GM12878 (cell line): ENCODE data around the gene ACSS1. TPM values are rescaled to one million over a fixed set of nuclear protein-coding genes. Genes with fewer than 3 reads are reported as not detected.

Source experiments
- ATAC-seq: fragments of 200-7000 bp; cut with Tn5 transposase; 3 replicates; pipeline ENCODE4 v1.9.1; 2020; ENCODE audit warnings: mild to moderate bottlenecking, moderate library complexity
- BruUV-seq: library from RNA; stranded (reverse); fragments of 400-500 nt; replicated peaks from 2 replicates; lab custom pipeline; 2021; lab: Mats Ljungman, UMichigan
- CTCF ChIA-PET: fragments of 300-600 bp; sonication (Branson Sonifier 250); formaldehyde crosslinking; extraction: SDS; loops from one replicate; lab custom pipeline; 2021; ENCODE audit warnings: inconsistent platforms; lab: Yijun Ruan, JAX
- POLR2A ChIA-PET: fragments of 350-600 bp; formaldehyde crosslinking; extraction: SDS; loops from one replicate; lab custom pipeline; 2021; ENCODE audit warnings: inconsistent platforms; lab: Charles Lee
- RAD21 ChIA-PET: fragments of 300-600 bp; sonication (Branson Sonifier 250); formaldehyde crosslinking; loops from one replicate; lab custom pipeline; 2023; ENCODE audit warnings: antibody characterized with exemption; ENCODE audit not compliant: unreplicated experiment; lab: Charles Lee
- SMC1A ChIA-PET: fragments of 300-600 bp; sonication (Branson Sonifier 250); formaldehyde crosslinking; loops from one replicate; lab custom pipeline; 2023; ENCODE audit not compliant: unreplicated experiment, uncharacterized antibody; lab: Charles Lee
- DNase-seq: peaks from one replicate; pipeline ENCODE4 v3.0.0-alpha.2; 2011; ENCODE audit warnings: low read depth, low spot score
- FAIRE-seq: peaks from 3 replicates; lab custom pipeline; 2011; peaks lifted over from hg19 to GRCh38; lab: Jason Lieb, UNC
- H2AFZ ChIP-seq: 2 replicates; pipeline ENCODE4 v1.6.0; 2011; ENCODE audit warnings: low read depth, low read length, control low read depth; ENCODE audit not compliant: control insufficient read depth
- H3K27ac ChIP-seq: 2 replicates; pipeline ENCODE4 v1.5.1; 2011; ENCODE audit warnings: control low read depth; ENCODE audit not compliant: control insufficient read depth, insufficient read depth
- H3K27me3 ChIP-seq, 2 experiments: replicated peaks in 1 of 2; 2 replicates each; pipeline versions ENCODE4 v1.6.0 to v1.6.1; 2011; ENCODE audit warnings: low read length in 1 of 2; ENCODE audit not compliant: control insufficient read depth in 2 of 2, insufficient read depth in 2 of 2
- H3K36me3 ChIP-seq, 2 experiments: 2 replicates each; pipeline ENCODE4 v1.5.1; 2011; ENCODE audit warnings: low read length in 1 of 2; ENCODE audit not compliant: control insufficient read depth in 2 of 2, insufficient read depth in 2 of 2
- H3K4me1 ChIP-seq: 2 replicates; pipeline ENCODE4 v1.6.1; 2011; ENCODE audit warnings: mild to moderate bottlenecking, low read length, moderate library complexity, mixed read lengths; ENCODE audit not compliant: control insufficient read depth, insufficient read depth
- H3K4me2 ChIP-seq: 2 replicates; pipeline ENCODE4 v1.6.0; 2011; ENCODE audit warnings: control low read depth; ENCODE audit not compliant: control insufficient read depth, insufficient read depth
- H3K4me3 ChIP-seq: fragments of 200-600 bp; sonication (generic); 2 replicates; pipeline ENCODE4 v1.5.1; 2016
- H3K79me2 ChIP-seq: 2 replicates; pipeline ENCODE4 v1.6.0; 2011; ENCODE audit warnings: low read length; ENCODE audit not compliant: control insufficient read depth, insufficient read depth
- H3K9ac ChIP-seq: 2 replicates; pipeline ENCODE4 v1.8.0; 2011; ENCODE audit warnings: low read length, control low read depth, mixed read lengths; ENCODE audit not compliant: control insufficient read depth, insufficient read depth
- H3K9me3 ChIP-seq: replicated peaks from 3 replicates; pipeline ENCODE4 v1.5.1; 2011; ENCODE audit warnings: mild to moderate bottlenecking, low read length; ENCODE audit not compliant: control insufficient read depth, insufficient read depth
- H4K20me1 ChIP-seq: 2 replicates; pipeline ENCODE4 v1.6.0; 2011; ENCODE audit not compliant: control insufficient read depth, insufficient read depth
- ETV6 ChIP-seq, 2 experiments: fragments of 450-650 bp in 1 of 2; IDR thresholded peaks in 1 of 2; conservative IDR thresholded peaks in 1 of 2; 2 replicates each; pipeline ENCODE4 v1.6.1; 2014; ENCODE audit warnings: antibody characterized with exemption in 1 of 2, borderline replicate concordance in 1 of 2, low read depth in 1 of 2, mild to moderate bottlenecking in 1 of 2, moderate library complexity in 1 of 2
- EZH2 ChIP-seq: IDR thresholded peaks from 2 replicates; pipeline ENCODE4 v1.6.1; 2012; ENCODE audit warnings: low read depth, mild to moderate bottlenecking, control low read depth, inconsistent platforms, low read length, borderline replicate concordance; ENCODE audit not compliant: control insufficient read depth
- IKZF2 ChIP-seq, 2 experiments: fragments of 450-650 bp; IDR thresholded peaks; 2 replicates each; pipeline ENCODE4 v1.6.1; 2017; ENCODE audit warnings: mild to moderate bottlenecking in 2 of 2, moderate library complexity in 2 of 2
- RAD51 ChIP-seq: fragments of 450-650 bp; IDR thresholded peaks from 2 replicates; pipeline ENCODE4 v1.6.1; 2016; ENCODE audit warnings: moderate library complexity, mild to moderate bottlenecking, inconsistent platforms
- RCOR1 ChIP-seq: conservative IDR thresholded peaks from 2 replicates; pipeline ENCODE4 v1.6.1; 2012; ENCODE audit warnings: low read depth, low read length, improper control_type of control experiment
- RFX5 ChIP-seq: IDR thresholded peaks from 2 replicates; pipeline ENCODE4 v1.6.1; 2011; ENCODE audit warnings: low read depth, low read length, improper control_type of control experiment
- SREBF2 ChIP-seq: IDR thresholded peaks from 2 replicates; pipeline ENCODE4 v1.6.1; 2012; ENCODE audit warnings: mild to moderate bottlenecking, low read length
- TCF3 ChIP-seq: IDR thresholded peaks from 2 replicates; pipeline ENCODE4 v1.6.1; 2012; ENCODE audit warnings: low read depth, mild to moderate bottlenecking, low read length, borderline replicate concordance; ENCODE audit not compliant: insufficient read depth
- ZBED1 ChIP-seq: IDR thresholded peaks from 2 replicates; pipeline ENCODE4 v1.6.1; 2016; ENCODE audit warnings: borderline replicate concordance
- ZNF384 ChIP-seq: IDR thresholded peaks from 2 replicates; pipeline ENCODE4 v1.6.1; 2012; ENCODE audit warnings: low read depth, mild to moderate bottlenecking, low read length, improper control_type of control experiment, borderline replicate concordance
- WGBS: methylation state at CpG from one replicate; pipeline ENCODE4 v1.1.6; 2016; ENCODE audit warnings: low lambda C conversion rate; ENCODE audit not compliant: insufficient replicate concordance, insufficient coverage; ENCODE audit errors: missing lambda C conversion rate; 5-methylcytosine and 5-hydroxymethylcytosine counted together
- in situ Hi-C: fragments of 300-500 bp; cut with MboI; formaldehyde crosslinking; loops from 9 replicates; pipeline ENCODE4 v1.14.3; 2018; ENCODE audit warnings: mixed read lengths
- intact Hi-C: fragments of 100-400 bp; cut with micrococcal nuclease; formaldehyde crosslinking; loops from one replicate; pipeline ENCODE4 v1.14.2; 2022; ENCODE audit not compliant: unreplicated experiment
- polyA plus RNA-seq, 11 experiments: library from polyadenylated mRNA; depleted of rRNA in 4 of 11; unstranded in 6 of 11; stranded (reverse) in 5 of 11; fragments of >200 nt; fragmentation: Nextera tagmentation in 4 of 11; fragmentation: Illumina TruSeq in 1 of 11; extraction: Ambion mirVana in 4 of 11; extraction: Trizol in 1 of 11; gene quantifications; 1 replicate in 1 of 11; 2 replicates in 10 of 11; pipeline versions ENCODE4 v1.2.1 to v1.2.3, GENCODE V29; 2011 to 2016; ENCODE audit warnings: inconsistent platforms in 2 of 11, missing spikeins in 2 of 11, low read depth in 1 of 11
- total RNA-seq, 4 experiments: library from RNA; depleted of rRNA in 3 of 4; stranded (reverse); fragments of >200 nt in 3 of 4; fragmentation: Illumina TruSeq in 1 of 4; extraction: Trizol in 1 of 4; gene quantifications; 2 replicates each; pipeline versions ENCODE4 v1.2.1 to v1.2.3, GENCODE V29; 2013 to 2021
- TF ChIP-seq, protein P1 (sequence below): IDR thresholded peaks from 2 replicates; pipeline ENCODE4 v1.6.1; 2012; ENCODE audit warnings: mild to moderate bottlenecking, low read depth, low read length
- TF ChIP-seq, protein P2 (sequence below): fragments of 450-650 bp; IDR thresholded peaks from 2 replicates; pipeline ENCODE4 v1.6.1; 2017; ENCODE audit warnings: mild to moderate bottlenecking, low read depth, inconsistent platforms; ENCODE audit not compliant: poor library complexity, severe bottlenecking
- TF ChIP-seq, protein P3 (sequence below): fragments of 450-650 bp; conservative IDR thresholded peaks from 2 replicates; pipeline ENCODE4 v1.6.1; 2017; ENCODE audit warnings: mild to moderate bottlenecking, moderate library complexity
- TF ChIP-seq, protein P4 (sequence below): fragments of 450-650 bp; IDR thresholded peaks from 2 replicates; pipeline ENCODE4 v1.6.1; 2016; ENCODE audit warnings: mild to moderate bottlenecking

ACSS1 gene
- total and polyA plus RNA-seq, 10 of the 15 experiments (the other 5 are each of a cell fraction or from before 2014, with no cell fraction given): 1.3 to 44.9 (median 31.1) TPM

DNA sequence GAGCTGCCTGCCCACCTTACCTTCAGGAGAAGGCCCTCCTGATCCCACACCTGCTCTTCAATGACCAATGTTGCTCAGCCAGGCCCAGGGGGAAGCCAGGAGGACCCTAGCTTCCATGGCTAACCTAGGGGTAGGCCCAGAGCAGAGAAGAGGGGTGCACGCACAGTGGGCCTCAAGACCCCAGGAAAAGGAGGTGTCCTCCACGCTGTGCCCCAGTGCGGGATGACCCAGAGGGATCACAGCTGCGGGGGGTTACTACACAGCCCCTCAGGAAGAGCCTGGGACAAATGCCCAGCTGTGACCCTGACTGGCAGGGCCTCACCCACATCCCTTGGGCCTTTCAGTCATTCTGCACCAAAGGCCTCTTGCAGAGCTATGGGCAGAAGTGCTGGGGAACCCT is 33.8 kb downstream of the ACSS1 start (continued):
- TF ChIP-seq, protein P1, sequence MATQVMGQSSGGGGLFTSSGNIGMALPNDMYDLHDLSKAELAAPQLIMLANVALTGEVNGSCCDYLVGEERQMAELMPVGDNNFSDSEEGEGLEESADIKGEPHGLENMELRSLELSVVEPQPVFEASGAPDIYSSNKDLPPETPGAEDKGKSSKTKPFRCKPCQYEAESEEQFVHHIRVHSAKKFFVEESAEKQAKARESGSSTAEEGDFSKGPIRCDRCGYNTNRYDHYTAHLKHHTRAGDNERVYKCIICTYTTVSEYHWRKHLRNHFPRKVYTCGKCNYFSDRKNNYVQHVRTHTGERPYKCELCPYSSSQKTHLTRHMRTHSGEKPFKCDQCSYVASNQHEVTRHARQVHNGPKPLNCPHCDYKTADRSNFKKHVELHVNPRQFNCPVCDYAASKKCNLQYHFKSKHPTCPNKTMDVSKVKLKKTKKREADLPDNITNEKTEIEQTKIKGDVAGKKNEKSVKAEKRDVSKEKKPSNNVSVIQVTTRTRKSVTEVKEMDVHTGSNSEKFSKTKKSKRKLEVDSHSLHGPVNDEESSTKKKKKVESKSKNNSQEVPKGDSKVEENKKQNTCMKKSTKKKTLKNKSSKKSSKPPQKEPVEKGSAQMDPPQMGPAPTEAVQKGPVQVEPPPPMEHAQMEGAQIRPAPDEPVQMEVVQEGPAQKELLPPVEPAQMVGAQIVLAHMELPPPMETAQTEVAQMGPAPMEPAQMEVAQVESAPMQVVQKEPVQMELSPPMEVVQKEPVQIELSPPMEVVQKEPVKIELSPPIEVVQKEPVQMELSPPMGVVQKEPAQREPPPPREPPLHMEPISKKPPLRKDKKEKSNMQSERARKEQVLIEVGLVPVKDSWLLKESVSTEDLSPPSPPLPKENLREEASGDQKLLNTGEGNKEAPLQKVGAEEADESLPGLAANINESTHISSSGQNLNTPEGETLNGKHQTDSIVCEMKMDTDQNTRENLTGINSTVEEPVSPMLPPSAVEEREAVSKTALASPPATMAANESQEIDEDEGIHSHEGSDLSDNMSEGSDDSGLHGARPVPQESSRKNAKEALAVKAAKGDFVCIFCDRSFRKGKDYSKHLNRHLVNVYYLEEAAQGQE: no peak
- TF ChIP-seq, protein P2, sequence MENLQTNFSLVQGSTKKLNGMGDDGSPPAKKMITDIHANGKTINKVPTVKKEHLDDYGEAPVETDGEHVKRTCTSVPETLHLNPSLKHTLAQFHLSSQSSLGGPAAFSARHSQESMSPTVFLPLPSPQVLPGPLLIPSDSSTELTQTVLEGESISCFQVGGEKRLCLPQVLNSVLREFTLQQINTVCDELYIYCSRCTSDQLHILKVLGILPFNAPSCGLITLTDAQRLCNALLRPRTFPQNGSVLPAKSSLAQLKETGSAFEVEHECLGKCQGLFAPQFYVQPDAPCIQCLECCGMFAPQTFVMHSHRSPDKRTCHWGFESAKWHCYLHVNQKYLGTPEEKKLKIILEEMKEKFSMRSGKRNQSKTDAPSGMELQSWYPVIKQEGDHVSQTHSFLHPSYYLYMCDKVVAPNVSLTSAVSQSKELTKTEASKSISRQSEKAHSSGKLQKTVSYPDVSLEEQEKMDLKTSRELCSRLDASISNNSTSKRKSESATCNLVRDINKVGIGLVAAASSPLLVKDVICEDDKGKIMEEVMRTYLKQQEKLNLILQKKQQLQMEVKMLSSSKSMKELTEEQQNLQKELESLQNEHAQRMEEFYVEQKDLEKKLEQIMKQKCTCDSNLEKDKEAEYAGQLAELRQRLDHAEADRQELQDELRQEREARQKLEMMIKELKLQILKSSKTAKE: no peak
- no peak for TF ChIP-seq IKZF2 (IDR thresholded peaks at IDR 0.05)
- TF ChIP-seq SREBF2: no peak
- TF ChIP-seq ZBED1: no peak

DNA sequence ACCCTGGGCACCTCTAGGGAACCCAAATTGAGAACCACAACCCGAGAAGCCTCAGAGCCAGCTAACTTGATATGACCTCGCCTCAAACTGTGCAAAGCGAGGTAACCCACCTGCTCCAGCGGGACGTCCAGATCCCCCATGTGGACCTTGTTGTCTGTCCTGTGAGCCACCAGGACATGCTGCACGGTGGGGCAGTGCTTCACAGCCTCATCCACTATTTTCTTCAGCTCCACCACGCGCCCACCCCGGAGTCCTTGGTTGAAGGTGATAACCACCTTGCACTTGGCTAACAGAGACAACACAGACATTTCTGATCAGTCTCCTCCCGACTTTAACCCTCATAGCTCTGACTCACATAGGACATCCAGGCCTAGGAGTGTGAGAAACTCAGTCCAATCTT is 34.6 kb downstream of the ACSS1 start:
- in situ Hi-C loops (loop anchor here (5.0 kb wide), 1 partner anchor 51 kb away; no protein-coding TSS in a partner anchor), intact Hi-C loops (no loop called here)
- no peak overlapping the region for H2AFZ ChIP-seq
- CTCF ChIA-PET: no interaction called here
- BruUV-seq: no TSS peak
- no peaks in the 10 kb centered on the region for H3K4me1 ChIP-seq
- WGBS: 71% methylated on average over 10 of the region's 10 CpGs
- ATAC-seq (no peak), DNase-seq (no peak), FAIRE-seq (no peak)
- no peak overlapping the region for H3K9ac ChIP-seq
- H3K36me3 ChIP-seq: peaks cover 0 to 8% of the 10 kb centered on the region in 2 experiments; a peak in 3 of 4 replicates
- no peaks in the 10 kb centered on the region for H4K20me1 ChIP-seq
- H3K27me3 ChIP-seq: no peaks in the 10 kb centered on the region
- H3K79me2 ChIP-seq: no peaks in the 10 kb centered on the region
- no peak overlapping the region for H3K27ac ChIP-seq
- RAD21 ChIA-PET: no interaction called here
- no peak overlapping the region for H3K4me3 ChIP-seq
- SMC1A ChIA-PET: interaction anchor here (1.1 kb wide), 1 partner anchor 40 kb away, joined by 3 read pairs; no protein-coding TSS in a partner anchor
- no peaks in the 10 kb centered on the region for H3K9me3 ChIP-seq
- POLR2A ChIA-PET: no interaction called here
- H3K4me2 ChIP-seq: no peak overlapping the region
- no peak for TF ChIP-seq ZNF384
- TF ChIP-seq, protein P3, sequence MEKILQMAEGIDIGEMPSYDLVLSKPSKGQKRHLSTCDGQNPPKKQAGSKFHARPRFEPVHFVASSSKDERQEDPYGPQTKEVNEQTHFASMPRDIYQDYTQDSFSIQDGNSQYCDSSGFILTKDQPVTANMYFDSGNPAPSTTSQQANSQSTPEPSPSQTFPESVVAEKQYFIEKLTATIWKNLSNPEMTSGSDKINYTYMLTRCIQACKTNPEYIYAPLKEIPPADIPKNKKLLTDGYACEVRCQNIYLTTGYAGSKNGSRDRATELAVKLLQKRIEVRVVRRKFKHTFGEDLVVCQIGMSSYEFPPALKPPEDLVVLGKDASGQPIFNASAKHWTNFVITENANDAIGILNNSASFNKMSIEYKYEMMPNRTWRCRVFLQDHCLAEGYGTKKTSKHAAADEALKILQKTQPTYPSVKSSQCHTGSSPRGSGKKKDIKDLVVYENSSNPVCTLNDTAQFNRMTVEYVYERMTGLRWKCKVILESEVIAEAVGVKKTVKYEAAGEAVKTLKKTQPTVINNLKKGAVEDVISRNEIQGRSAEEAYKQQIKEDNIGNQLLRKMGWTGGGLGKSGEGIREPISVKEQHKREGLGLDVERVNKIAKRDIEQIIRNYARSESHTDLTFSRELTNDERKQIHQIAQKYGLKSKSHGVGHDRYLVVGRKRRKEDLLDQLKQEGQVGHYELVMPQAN: no peak
- no peak for TF ChIP-seq RCOR1
- no peak for TF ChIP-seq ETV6 (conservative IDR thresholded peaks at IDR 0.05 in 1 of 2, IDR thresholded peaks at IDR 0.05 in 1 of 2; ENCODE audit: borderline replicate concordance in 1 of 2, low read depth in 1 of 2)
- no peak for TF ChIP-seq RAD51
- TF ChIP-seq, protein P4, sequence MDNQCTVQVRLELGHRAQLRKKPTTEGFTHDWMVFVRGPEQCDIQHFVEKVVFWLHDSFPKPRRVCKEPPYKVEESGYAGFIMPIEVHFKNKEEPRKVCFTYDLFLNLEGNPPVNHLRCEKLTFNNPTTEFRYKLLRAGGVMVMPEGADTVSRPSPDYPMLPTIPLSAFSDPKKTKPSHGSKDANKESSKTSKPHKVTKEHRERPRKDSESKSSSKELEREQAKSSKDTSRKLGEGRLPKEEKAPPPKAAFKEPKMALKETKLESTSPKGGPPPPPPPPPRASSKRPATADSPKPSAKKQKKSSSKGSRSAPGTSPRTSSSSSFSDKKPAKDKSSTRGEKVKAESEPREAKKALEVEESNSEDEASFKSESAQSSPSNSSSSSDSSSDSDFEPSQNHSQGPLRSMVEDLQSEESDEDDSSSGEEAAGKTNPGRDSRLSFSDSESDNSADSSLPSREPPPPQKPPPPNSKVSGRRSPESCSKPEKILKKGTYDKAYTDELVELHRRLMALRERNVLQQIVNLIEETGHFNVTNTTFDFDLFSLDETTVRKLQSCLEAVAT: no peak
- TF ChIP-seq RFX5: no peak
- TF ChIP-seq EZH2: no peak
- TF ChIP-seq TCF3: no peak
